Femur (tissue), 1 donor: ENCODE measurements around the gene SCAF11.

Experiments used
- DNase-seq: peaks from one replicate; pipeline ENCODE4 v3.0.0-alpha.2; 2017

SCAF11 gene

DNA sequence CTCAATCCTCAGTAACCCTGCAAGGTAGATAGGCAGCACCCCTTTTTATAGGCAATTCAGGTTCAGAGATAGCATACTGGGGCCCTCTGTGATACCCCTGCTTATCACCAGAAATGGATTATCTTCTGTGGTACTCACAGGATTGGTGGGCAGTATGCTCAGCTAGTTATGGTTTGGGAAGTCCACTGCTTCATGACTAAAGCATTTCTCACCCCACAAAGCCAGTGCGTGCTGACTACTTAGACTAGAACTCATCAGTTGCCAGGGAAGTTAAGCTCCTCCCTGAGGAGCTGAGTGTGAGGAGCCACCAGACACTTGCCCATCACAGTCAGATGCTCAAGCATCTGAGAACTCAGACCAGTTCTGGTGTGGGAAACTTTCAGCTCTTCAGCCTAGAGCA lies 76.3 kb downstream of the SCAF11 start:
- no peak for DNase-seq

DNA sequence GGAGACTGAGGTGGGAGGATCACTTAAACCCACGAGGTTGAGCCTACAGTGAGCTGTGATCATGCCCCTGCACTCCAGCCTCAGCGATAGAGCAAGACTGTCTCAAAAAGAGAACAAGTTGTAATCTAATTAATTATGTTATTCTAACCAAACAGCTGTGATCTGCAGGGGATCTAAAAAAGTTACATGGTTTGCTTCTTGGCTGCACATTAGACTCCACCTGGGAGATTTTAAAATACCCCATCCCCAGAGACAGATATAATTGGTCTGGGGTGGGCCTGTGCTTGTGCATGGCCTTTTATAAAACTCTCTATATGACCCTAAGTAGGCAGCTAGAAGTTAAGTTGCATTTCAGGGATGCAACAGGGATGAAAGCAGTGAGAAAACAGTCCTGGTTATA lies 76.7 kb downstream of the SCAF11 start:
- no peak for DNase-seq

DNA sequence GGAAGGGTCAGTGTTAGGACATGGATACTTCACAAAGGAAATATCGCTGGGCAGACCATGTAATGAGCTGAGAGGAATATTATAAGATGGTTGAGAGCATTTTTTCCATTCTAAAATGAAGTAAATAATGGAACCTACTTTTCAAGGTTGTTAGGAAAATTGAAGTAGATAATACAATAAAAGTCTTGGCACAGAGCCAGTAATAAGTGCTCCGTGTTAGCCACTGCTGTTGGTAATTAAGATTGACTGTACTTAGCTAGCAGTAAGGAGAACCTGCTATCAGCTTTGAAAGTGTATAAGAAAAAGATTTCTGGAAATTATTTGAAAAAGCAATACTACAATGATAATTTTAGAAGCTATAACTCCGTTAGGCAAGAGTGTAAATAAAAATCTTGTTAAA lies 77.6 kb downstream of the SCAF11 start:
- DNase-seq, result no peak

GRCh38 chr12:45909041-45909713 lies 81.2 kb downstream of the SCAF11 start:
- DNase-seq, result no peak

DNA sequence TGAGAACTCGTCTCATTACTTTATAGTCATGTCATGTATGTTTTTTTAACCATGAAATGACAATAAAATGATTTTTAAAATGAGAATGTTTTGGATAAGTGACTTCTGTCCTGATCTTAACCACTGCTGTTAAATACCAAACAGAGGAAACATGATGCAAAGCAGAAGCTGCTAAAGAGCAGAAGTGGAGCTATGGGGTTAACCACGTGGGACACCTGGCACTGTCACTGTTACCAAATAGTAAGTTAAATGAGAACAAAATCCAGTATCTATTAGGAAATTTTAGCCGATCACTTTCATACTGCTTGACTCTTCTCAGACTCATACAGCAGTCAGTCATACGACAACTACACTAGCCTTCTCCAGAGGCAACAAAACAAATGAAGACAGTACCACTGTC lies 82.4 kb downstream of the SCAF11 start:
- no peak for DNase-seq

DNA sequence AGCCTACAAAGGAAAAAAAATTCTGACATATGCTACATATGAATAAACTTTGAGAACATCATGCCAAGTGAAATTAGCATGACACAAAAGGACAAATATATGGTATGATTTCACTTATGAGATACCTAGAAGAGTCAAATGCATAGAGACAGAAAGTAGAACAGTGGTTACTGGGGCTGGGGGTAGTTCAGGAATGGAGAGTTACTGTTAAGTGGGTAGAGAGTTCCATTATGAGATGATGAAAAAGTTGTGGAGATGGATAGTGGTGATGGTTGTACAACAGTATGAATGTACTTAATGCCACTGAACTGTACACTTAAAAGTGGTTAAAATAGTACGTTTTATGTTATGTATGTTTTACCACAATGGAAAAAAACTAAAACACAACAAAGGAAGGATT lies 92.3 kb downstream of the SCAF11 start:
- no peak for DNase-seq

DNA sequence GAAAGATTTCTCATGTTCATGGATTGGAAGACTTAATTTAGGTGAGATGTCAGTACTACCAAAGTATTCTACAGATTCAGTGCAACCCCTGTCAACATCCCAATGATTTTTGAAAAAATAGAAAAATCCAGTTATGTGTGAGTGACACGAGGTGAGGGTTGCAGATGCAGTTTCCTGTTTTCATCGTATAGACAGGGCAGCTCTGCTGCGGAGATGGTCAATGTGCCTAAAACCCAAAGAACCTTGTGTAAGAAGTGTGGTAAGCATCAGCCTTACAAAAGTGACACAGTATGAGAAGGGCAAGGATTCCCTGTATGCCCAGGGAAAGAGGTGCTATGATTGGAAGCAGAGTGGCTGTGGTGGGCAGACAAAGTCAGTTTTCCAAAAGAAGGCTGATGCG lies 94.4 kb downstream of the SCAF11 start:
- no peak for DNase-seq

DNA sequence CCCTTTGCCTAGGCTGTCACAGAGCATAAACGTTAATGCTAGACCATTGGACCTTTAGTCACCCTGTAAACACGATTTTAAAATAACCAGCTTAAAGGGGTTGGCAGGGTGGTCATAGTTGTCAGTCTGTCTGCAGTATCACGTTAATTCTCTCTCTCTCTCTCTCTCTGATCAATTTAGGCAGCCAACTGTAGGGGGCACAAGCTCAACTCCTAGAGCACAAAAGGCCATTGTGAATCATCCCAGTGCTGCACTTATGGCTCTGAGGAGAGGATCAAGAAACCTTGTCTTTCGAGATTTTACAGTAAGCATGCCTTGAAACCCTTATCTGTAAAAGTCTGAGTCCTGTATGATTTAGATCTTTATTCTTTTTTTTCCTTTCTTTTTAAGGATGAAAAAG lies 97.1 kb downstream of the SCAF11 start:
- no peak for DNase-seq

DNA sequence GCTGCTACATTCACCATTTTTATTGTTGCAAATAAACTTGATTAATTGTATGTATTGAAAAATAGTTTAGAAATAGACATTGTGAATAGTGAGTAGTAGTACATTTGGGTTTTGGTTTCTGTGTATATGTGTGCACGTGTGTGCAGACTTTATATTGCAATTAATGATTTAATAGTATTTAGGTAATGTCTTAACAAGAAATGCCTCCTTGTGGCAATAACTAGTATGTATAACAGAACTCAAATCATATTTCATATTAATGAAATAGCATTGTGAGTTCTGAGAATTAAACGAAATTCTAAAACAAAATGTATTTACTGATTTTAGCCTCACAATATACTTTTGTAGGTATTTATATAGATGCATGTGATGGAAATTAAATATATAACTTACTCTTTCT lies 100.1 kb downstream of the SCAF11 start:
- no peak for DNase-seq

DNA sequence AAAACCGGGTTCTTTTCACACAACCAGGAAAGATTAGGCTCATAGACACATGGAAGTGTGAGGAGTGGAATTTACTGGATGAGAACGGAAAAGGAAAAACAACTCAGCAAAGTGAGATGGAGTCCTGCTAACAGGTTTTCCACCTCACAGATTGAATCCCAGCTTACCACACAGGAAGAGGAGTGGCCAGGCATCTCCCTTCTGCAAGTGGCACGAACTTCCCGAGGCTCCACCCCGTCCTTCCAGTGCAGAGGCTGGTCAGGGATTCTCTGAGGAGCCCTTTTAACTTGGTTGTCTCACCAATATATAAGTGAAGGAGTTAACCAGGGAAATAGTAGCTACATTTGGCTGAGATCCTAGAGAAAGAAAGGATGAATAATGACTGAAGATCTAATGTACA lies 102.8 kb downstream of the SCAF11 start:
- no peak for DNase-seq

GRCh38 chr12:45886685-45887084 lies 103.7 kb downstream of the SCAF11 start:
- DNase-seq, result no peak

DNA sequence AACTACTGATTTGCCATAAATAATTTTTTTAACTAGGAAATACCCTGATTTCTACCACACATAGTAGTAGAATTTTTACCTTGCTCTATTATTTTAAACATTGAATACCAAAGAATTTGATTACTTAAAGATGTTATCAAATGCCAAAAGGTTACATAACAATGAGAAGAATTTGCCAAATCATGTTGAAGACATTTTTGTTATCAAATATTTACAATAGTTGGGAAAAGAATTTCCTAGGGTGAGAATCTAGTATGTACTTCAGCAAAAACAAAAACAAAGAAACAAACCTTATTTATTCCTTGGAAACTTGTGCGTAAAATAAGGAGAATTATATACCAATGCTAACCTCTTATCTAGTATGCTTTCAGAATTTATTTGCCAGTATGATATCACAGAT lies 107.2 kb downstream of the SCAF11 start:
- DNase-seq, result no peak

- no peak for DNase-seq
These were observed 109.8 kb downstream of the SCAF11 start for GRCh38 chr12:45880533-45880932.

DNA sequence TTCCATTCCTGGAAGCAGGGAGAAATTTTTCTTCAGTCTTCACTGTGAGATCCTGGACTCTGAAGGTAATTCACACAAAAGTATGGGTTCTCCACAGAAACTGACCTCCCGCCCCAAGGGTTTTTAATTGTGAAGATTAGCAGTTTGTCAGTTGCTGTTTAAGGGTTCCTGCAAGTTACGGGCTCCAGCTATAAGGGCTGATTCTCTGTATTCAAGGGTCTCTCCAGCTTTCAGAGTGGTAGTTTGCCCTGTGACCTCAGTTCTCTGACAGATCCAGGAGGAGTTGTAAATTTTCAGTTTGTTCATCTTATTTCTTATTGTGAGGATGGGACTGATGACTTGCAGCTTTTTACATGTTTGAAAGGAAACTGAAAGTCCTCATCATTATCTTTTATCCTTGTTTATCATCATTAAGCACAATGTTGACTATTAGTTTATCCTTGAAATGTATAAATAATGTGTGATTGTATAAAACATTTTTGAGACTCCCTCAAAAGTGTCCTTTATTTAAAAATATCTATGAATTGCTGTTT lies 110.9 kb downstream of the SCAF11 start:
- DNase-seq, result no peak

DNA sequence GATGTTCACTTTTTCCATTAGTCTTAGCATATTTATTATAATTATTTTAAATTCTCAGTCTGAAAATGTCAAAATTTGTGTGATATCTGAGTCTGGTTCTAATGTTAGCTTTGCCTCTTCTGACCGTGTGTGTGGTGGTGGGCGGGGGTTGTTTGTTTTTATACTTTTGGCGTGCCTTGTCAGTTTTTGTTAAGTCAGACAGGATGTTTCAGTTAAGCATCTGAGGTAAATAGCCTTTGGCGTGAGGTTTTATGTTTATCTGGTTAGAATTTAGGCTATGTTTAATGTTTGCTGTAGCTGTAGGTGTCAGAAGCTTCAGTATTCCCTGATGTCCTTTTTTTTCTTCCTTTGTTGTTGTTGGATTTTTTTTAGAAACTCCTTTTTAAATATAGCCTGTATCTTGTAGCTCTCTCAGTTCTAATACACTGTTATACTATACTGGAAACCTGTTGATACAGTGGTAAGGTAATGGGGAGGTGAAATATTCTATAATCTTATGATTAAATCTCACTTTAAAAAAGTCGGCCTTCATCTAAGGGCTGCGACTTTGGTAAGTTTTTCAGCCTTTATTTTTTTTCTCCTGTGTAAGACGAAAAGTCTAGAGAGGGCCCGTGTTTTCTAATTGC lies 111.6 kb downstream of the SCAF11 start:
- DNase-seq, result no peak

- DNase-seq, result no peak
These were observed 113.3 kb downstream of the SCAF11 start for GRCh38 chr12:45877069-45877468.

DNA sequence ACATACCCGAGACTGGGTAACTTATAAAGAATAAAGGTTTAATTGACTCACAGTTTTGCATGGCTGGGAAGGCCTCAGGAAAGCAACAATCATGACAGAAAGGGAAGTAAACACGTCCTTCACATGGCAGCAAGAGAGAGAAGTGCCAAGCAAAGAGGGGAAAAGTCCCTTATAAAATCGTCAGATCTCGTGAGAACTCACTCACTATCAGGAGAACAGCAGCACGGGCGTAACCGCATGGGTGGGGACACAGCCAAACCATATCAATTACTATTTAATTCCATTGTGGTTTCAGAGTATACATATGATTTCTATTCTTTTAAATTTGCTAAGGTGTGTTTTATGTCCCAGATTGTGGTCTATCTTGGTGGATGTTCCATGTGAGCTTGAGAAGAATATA lies 117.9 kb downstream of the SCAF11 start:
- DNase-seq, result no peak
